Hematopoietic multipotent progenitor cell treated with erythropoietin and hydrocortisone succinate and interleukin-3 and kit ligand, for 6 days (in vitro differentiated cells): Measurements from ENCODE around the gene BMP5.

ENCODE experiments used
- DNase-seq: peaks from one replicate; pipeline ENCODE4 v3.0.0-alpha.2; 2015

The BMP5 gene

GRCh38 chr6:55705451-55706440 is 169.6 kb downstream of the BMP5 start:
- no peak for DNase-seq

- no peak for DNase-seq
Measured at GRCh38 chr6:55704421-55704820, 171.0 kb downstream of the BMP5 start.
